WERI-Rb-1 (cell line): Measurements from ENCODE around the gene MEGF11.

Source experiments
- DNase-seq: peaks from one replicate; pipeline ENCODE4 v3.0.0-alpha.2; 2020
- H3K27ac ChIP-seq: fragments of 250-450 bp; sonication (Bioruptor Pico); 2 replicates; pipeline ENCODE4 v1.5.1; 2020; ENCODE audit warnings: mild to moderate bottlenecking, moderate library complexity
- H3K27me3 ChIP-seq: fragments of 250-450 bp; sonication (Bioruptor Pico); 2 replicates; pipeline ENCODE4 v1.5.1; 2021; ENCODE audit warnings: mild to moderate bottlenecking, low read depth, moderate library complexity; ENCODE audit not compliant: insufficient read depth, severe bottlenecking
- H3K36me3 ChIP-seq: fragments of 250-450 bp; sonication (Bioruptor Pico); 2 replicates; pipeline ENCODE4 v1.5.1; 2020; ENCODE audit warnings: mild to moderate bottlenecking, moderate library complexity
- H3K4me3 ChIP-seq: 2 replicates; pipeline ENCODE4 v1.5.1; 2011; ENCODE audit warnings: low read depth, mild to moderate bottlenecking, control low read depth, low read length
- H3K9me3 ChIP-seq: fragments of 250-450 bp; sonication (Bioruptor Pico); 2 replicates; pipeline ENCODE4 v1.5.1; 2021; ENCODE audit warnings: mild to moderate bottlenecking, moderate library complexity; ENCODE audit not compliant: severe bottlenecking
- CTCF ChIP-seq: IDR thresholded peaks from 2 replicates; pipeline ENCODE4 v1.5.1; 2011; ENCODE audit warnings: low read depth, mild to moderate bottlenecking, control low read depth, inconsistent platforms, low read length

Gene MEGF11

GRCh38 chr15:66101715-66102395 is 151.7 kb downstream of the MEGF11 start:
- Histone ChIP-seq H3K36me3 (no peaks in the 10 kb centered on the region), H3K27ac (peak overlapping the region; percentile 57), H3K4me3 (peak overlapping the region; percentile 11; the same call in 1 of the 2 replicates), H3K27me3 (no peaks in the 10 kb centered on the region), H3K9me3 (no peaks in the 10 kb centered on the region)
- TF ChIP-seq CTCF = no peak
- peak; percentile 79 for DNase-seq

DNA sequence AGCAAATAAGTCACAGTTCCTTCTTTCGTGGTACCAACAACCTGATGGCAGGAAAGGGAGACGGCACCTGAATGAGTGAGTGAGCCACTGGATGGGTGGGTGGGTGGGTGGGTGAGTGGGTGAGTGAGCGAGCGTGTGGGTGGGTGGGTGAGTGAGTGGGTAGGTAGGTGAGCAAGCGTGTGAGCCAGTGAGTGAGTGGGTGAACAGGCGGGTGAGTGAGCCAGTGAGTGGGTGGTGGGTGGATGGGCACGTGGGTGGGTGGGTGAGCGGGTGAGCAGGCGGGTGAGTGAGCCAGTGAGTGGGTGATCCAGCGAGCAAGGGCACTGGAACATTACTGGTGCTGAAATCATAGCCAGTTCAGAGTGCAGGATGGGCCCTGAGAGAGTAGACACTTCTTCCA is 152.8 kb downstream of the MEGF11 start:
- no peaks in the 10 kb centered on the region for H3K27me3 ChIP-seq
- no peak for DNase-seq
- peak overlapping the region; percentile 57 for H3K27ac ChIP-seq
- no peak overlapping the region for H3K4me3 ChIP-seq
- no peaks in the 10 kb centered on the region for H3K36me3 ChIP-seq
- no peak for TF ChIP-seq CTCF
- H3K9me3 ChIP-seq = no peaks in the 10 kb centered on the region

DNA sequence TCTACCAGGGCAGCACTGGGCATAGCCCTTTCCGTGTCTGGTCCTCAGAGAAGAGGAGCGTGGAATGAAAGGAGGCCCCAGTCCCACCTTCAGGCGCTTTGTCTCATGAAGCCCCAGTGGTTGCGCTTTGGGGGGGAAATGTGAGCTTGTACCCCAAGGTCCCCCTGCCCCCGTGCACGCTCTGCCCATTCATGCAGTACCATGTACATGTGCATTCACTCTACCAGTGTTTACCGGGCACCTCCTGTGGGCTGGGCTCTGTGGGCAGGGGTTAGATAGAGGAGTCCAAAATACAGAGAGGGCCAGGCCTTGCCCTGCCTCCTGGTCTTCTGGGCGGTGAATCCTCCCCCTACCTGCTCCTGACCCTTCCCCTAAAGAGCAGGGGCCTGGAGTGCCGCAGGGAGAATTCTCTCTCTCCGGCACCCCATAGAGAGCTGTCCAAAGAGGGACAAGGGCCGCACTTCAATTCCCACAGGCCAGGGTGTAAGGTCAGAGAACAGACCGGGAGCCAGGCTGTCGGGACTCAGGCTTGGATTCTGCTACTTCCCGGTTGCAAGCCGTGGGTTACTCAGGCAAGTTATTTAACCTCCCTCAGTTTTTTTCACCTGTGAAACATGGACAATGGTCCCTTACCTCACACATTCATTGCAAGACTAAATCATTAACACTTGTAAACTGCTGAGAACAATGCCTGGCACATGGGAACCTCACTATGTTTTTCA is 153.4 kb downstream of the MEGF11 start:
- H3K36me3 ChIP-seq = no peaks in the 10 kb centered on the region
- no peak for DNase-seq
- no peak overlapping the region for H3K4me3 ChIP-seq
- no peaks in the 10 kb centered on the region for H3K27me3 ChIP-seq
- H3K9me3 ChIP-seq = no peaks in the 10 kb centered on the region
- no peak overlapping the region for H3K27ac ChIP-seq
- TF ChIP-seq CTCF = no peak

DNA sequence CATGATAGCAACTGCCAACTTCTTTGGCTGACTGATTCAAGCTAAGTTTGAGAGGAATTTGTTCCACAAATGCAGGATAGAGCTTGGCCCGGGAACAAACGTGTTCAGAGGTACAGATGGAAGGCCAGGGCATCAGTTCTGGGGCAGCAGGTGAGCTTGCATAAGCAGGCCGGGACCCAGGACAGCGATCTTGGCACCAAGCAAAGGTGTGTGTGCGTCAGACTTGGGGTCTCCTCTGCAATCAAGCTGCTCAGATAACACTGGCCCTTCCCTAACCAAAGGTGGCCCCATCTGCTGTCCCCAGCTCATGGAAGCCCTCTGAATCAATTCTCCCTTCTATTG is 155.6 kb downstream of the MEGF11 start:
- H3K9me3 ChIP-seq = no peaks in the 10 kb centered on the region
- no peaks in the 10 kb centered on the region for H3K36me3 ChIP-seq
- TF ChIP-seq CTCF = no peak
- no peak overlapping the region for H3K4me3 ChIP-seq
- no peak for DNase-seq
- H3K27ac ChIP-seq = no peak overlapping the region
- no peaks in the 10 kb centered on the region for H3K27me3 ChIP-seq

- no peaks in the 10 kb centered on the region for H3K27me3 ChIP-seq
- no peaks in the 10 kb centered on the region for H3K9me3 ChIP-seq
- DNase-seq = no peak
- TF ChIP-seq CTCF = no peak
- H3K36me3 ChIP-seq = no peaks in the 10 kb centered on the region
- no peak overlapping the region for H3K4me3 ChIP-seq
- H3K27ac ChIP-seq = no peak overlapping the region
Measured at GRCh38 chr15:66097151-66098021, 156.2 kb downstream of the MEGF11 start.
